HepG2 (cell line): ENCODE measurements around the gene PHB1. TPM values are rescaled to one million over a fixed set of nuclear protein-coding genes. Genes with fewer than 3 reads are reported as not detected.

Experiments
- AFF4 ChIP-seq: sonication (generic); formaldehyde crosslinking; IDR thresholded peaks from 2 replicates; pipeline ENCODE4 v1.4.0; 2020; ENCODE audit warnings: missing genetic modification reagents
- E2F1 ChIP-seq: sonication (generic); formaldehyde crosslinking; IDR thresholded peaks from 2 replicates; pipeline ENCODE4 v1.5.0; 2020; ENCODE audit warnings: missing genetic modification reagents
- HIC2 ChIP-seq: sonication (generic); formaldehyde crosslinking; IDR thresholded peaks from 2 replicates; pipeline ENCODE4 v1.9.0; 2022; ENCODE audit warnings: low read depth, missing genetic modification reagents
- MAX ChIP-seq: IDR thresholded peaks from 2 replicates; pipeline ENCODE4 v1.6.1; 2012; ENCODE audit warnings: inconsistent platforms
- MED13 ChIP-seq: sonication (generic); formaldehyde crosslinking; IDR thresholded peaks from 2 replicates; pipeline ENCODE4 v1.5.0; 2020; ENCODE audit warnings: missing genetic modification reagents
- MYNN ChIP-seq: sonication (generic); formaldehyde crosslinking; IDR thresholded peaks from 2 replicates; pipeline ENCODE4 v1.4.0; 2020; ENCODE audit warnings: mild to moderate bottlenecking, low read depth, missing genetic modification reagents
- NONO ChIP-seq, 2 experiments: fragments of 450-650 bp in 1 of 2; sonication (generic) in 1 of 2; formaldehyde crosslinking in 1 of 2; IDR thresholded peaks in 1 of 2; conservative IDR thresholded peaks in 1 of 2; 2 replicates each; pipeline versions ENCODE4 v1.6.1 to v1.8.0; 2017 to 2022; ENCODE audit warnings: mild to moderate bottlenecking in 1 of 2, missing genetic modification reagents in 1 of 2, moderate library complexity in 1 of 2
- POGK ChIP-seq: sonication (generic); formaldehyde crosslinking; conservative IDR thresholded peaks from 2 replicates; pipeline ENCODE4 v1.8.0; 2022; ENCODE audit warnings: mild to moderate bottlenecking, moderate library complexity, missing genetic modification reagents
- SYNCRIP ChIP-seq: fragments of 200-400 bp; formaldehyde crosslinking; IDR thresholded peaks from 2 replicates; pipeline ENCODE4 v1.6.1; 2018; ENCODE audit warnings: mild to moderate bottlenecking, low read depth, low read length; ENCODE audit not compliant: insufficient read depth
- THAP9 ChIP-seq: sonication (generic); formaldehyde crosslinking; IDR thresholded peaks from 2 replicates; pipeline ENCODE4; 2020; ENCODE audit warnings: missing genetic modification reagents, mild to moderate bottlenecking, borderline replicate concordance
- ZFP36L2 ChIP-seq: sonication (generic); formaldehyde crosslinking; IDR thresholded peaks from 2 replicates; pipeline ENCODE4 v1.4.0; 2020; ENCODE audit warnings: missing genetic modification reagents
- ZNF383 ChIP-seq: sonication (generic); formaldehyde crosslinking; IDR thresholded peaks from 2 replicates; pipeline ENCODE4 v1.4.0; 2020; ENCODE audit warnings: missing genetic modification reagents, mild to moderate bottlenecking, borderline replicate concordance
- ZNF572 ChIP-seq: sonication (generic); formaldehyde crosslinking; IDR thresholded peaks from 2 replicates; pipeline ENCODE4 v1.5.1; 2020; ENCODE audit warnings: mild to moderate bottlenecking, missing genetic modification reagents
- ZNF746 ChIP-seq: sonication (generic); formaldehyde crosslinking; IDR thresholded peaks from 2 replicates; pipeline ENCODE4 v1.8.0; 2022; ENCODE audit warnings: mild to moderate bottlenecking, missing genetic modification reagents
- ZNF816 ChIP-seq: sonication (generic); formaldehyde crosslinking; IDR thresholded peaks from 2 replicates; pipeline ENCODE4 v1.8.0; 2022; ENCODE audit warnings: missing genetic modification reagents, mild to moderate bottlenecking, borderline replicate concordance
- polyA plus RNA-seq, 8 experiments: library from polyadenylated mRNA; depleted of rRNA in 3 of 8; stranded (reverse) in 7 of 8; unstranded in 1 of 8; fragments of >200 nt; fragmentation: Illumina TruSeq in 4 of 8; extraction: Trizol in 4 of 8; gene quantifications; 2 replicates each; pipeline versions ENCODE4 v1.2.1 to v1.2.3, GENCODE V29; 2011 to 2016; ENCODE audit warnings: low read depth in 4 of 8, missing spikeins in 1 of 8, mixed read lengths in 1 of 8; ENCODE audit not compliant: insufficient read depth in 1 of 8
- total RNA-seq, 5 experiments: library from RNA; depleted of rRNA; stranded (reverse); fragments of >200 nt; fragmentation: Illumina TruSeq; extraction: Trizol; gene quantifications; 2 replicates each; pipeline ENCODE4 v1.2.3, GENCODE V29; 2016; ENCODE audit warnings: low read depth in 1 of 5

The PHB1 gene
- total and polyA plus RNA-seq, 2 of the 13 experiments (the other 11 are each of a cell fraction or from before 2014, with no cell fraction given), result 515 to 688 TPM

- TF ChIP-seq AFF4, result no peak
- no peak for TF ChIP-seq ZNF383 (CRISPR knock-in tag)
- 0 out of 2 replicates have a peak, but pooled peaks have one; percentile 32 for TF ChIP-seq MED13 (CRISPR knock-in tag)
- TF ChIP-seq ZFP36L2 (CRISPR knock-in tag), result no peak
- TF ChIP-seq SYNCRIP, result no peak
- TF ChIP-seq POGK, result no peak
- no peak for TF ChIP-seq MAX
- no peak for TF ChIP-seq NONO (IDR thresholded peaks at IDR 0.05)
- peak; percentile 17; the same call in 1 of the 2 replicates for TF ChIP-seq NONO (CRISPR knock-in tag; conservative IDR thresholded peaks at IDR 0.05)
- no peak for TF ChIP-seq ZNF816
- no peak; the same call in 1 of the 2 replicates for TF ChIP-seq ZNF746
- TF ChIP-seq MYNN, result 0 out of 2 replicates have a peak, but pooled peaks have one; percentile 67
- TF ChIP-seq ZNF572, result 0 out of 2 replicates have a peak, but pooled peaks have one; percentile 46
- TF ChIP-seq E2F1 (CRISPR knock-in tag), result 0 out of 2 replicates have a peak, but pooled peaks have one; percentile 19
- TF ChIP-seq HIC2 (CRISPR knock-in tag), result no peak; the same call in 1 of the 2 replicates
- no peak; the same call in 1 of the 2 replicates for TF ChIP-seq THAP9 (CRISPR knock-in tag)
Observed at GRCh38 chr17:49361129-49361901, 53.4 kb downstream of the PHB1 start (continued).
